Measurements from ENCODE around the gene GRAP2. TPM values are rescaled to one million over a fixed set of nuclear protein-coding genes. Genes with fewer than 3 reads are reported as not detected.

Gene GRAP2
- total RNA-seq, 1 donor from 2014 or later, result not detected

DNA sequence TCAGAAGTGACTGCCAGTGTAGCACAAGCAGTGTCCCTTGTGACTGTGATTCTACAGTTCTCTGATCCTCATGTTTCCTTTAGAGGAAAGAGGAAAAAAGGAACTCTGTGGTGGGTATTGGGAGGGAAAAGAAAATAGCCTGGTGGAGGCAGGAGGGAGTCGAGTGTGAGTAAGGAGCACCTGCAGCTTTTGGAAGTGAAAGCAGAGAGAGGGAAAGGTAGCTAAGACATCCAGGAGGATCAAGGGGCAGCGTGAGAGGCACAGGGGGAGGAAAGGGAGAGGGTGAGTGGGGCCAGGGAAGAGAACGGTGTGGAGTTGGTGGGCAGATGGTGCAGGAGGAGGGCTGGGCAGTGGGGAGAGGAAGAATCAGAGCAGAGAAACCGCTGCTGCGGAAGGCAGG lies 71.8 kb downstream of the GRAP2 start:
- H3K4me3 ChIP-seq (ENCODE audit: low read depth, low read length), result no peak overlapping the region
- DNase-seq (ENCODE audit: low read depth), result no peak
- H3K27me3 ChIP-seq (ENCODE audit: control insufficient read depth, insufficient read depth, low read length), result peaks cover 25% of the 10 kb centered on the region
- FAIRE-seq, result no peak
- no peaks in the 10 kb centered on the region for H3K36me3 ChIP-seq (ENCODE audit: control insufficient read depth, insufficient read depth, low read length)
- TF ChIP-seq CTCF (IDR thresholded peaks at IDR 0.05; ENCODE audit: insufficient read depth, low read length, severe bottlenecking), result no peak

DNA sequence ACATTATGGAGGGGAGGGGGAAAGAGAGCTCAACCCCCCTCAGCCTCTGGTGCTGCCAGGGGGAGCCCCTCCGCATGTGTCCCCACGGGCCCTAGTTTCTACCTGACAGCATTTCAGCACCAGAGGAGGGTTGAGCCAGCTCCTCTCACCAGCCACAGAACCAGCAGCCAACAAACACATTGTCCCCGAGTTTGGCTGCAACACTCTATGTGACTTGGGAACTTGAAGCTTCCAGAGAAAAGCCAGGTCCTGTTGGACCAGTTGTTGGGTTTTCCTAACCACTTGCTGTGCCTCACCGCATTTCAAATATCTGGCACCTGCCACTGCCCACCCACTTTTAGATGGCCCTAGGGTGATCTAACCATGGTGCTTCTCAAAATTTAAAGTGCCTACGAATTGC lies 72.8 kb downstream of the GRAP2 start:
- no peak overlapping the region for H3K4me3 ChIP-seq (ENCODE audit: low read depth, low read length)
- DNase-seq (ENCODE audit: low read depth), result no peak
- FAIRE-seq, result peak; percentile 55
- no peak for TF ChIP-seq CTCF (IDR thresholded peaks at IDR 0.05; ENCODE audit: insufficient read depth, low read length, severe bottlenecking)
- peaks cover 25% of the 10 kb centered on the region for H3K27me3 ChIP-seq (ENCODE audit: control insufficient read depth, insufficient read depth, low read length)
- no peaks in the 10 kb centered on the region for H3K36me3 ChIP-seq (ENCODE audit: control insufficient read depth, insufficient read depth, low read length)

- Histone ChIP-seq H3K4me3 (ENCODE audit: low read depth, low read length) (no peak overlapping the region), H3K27me3 (ENCODE audit: control insufficient read depth, insufficient read depth, low read length) (peaks cover 25% of the 10 kb centered on the region), H3K36me3 (ENCODE audit: control insufficient read depth, insufficient read depth, low read length) (no peaks in the 10 kb centered on the region)
- DNase-seq (ENCODE audit: low read depth) (no peak), FAIRE-seq (no peak)
- TF ChIP-seq CTCF (IDR thresholded peaks at IDR 0.05; ENCODE audit: insufficient read depth, low read length, severe bottlenecking), result no peak
Measured at GRCh38 chr22:39974065-39974464, 73.2 kb downstream of the GRAP2 start.

GRCh38 chr22:39979048-39979447 lies 78.2 kb downstream of the GRAP2 start:
- Histone ChIP-seq H3K36me3 (ENCODE audit: control insufficient read depth, insufficient read depth, low read length) (no peaks in the 10 kb centered on the region), H3K4me3 (ENCODE audit: low read depth, low read length) (no peak overlapping the region), H3K27me3 (ENCODE audit: control insufficient read depth, insufficient read depth, low read length) (peaks cover 11% of the 10 kb centered on the region)
- no peak for TF ChIP-seq CTCF (IDR thresholded peaks at IDR 0.05; ENCODE audit: insufficient read depth, low read length, severe bottlenecking)
- FAIRE-seq, result no peak
- no peak for DNase-seq (ENCODE audit: low read depth)

- Histone ChIP-seq H3K27me3 (ENCODE audit: control insufficient read depth, insufficient read depth, low read length) (peaks cover 10% of the 10 kb centered on the region), H3K36me3 (ENCODE audit: control insufficient read depth, insufficient read depth, low read length) (no peaks in the 10 kb centered on the region), H3K4me3 (ENCODE audit: low read depth, low read length) (no peak overlapping the region)
- TF ChIP-seq CTCF (IDR thresholded peaks at IDR 0.05; ENCODE audit: insufficient read depth, low read length, severe bottlenecking), result no peak
- DNase-seq (ENCODE audit: low read depth) (no peak), FAIRE-seq (no peak)
Measured at GRCh38 chr22:39979458-39979857, 78.6 kb downstream of the GRAP2 start.

GRCh38 chr22:39980596-39980995 lies 79.7 kb downstream of the GRAP2 start:
- DNase-seq (ENCODE audit: low read depth) (no peak), FAIRE-seq (no peak)
- Histone ChIP-seq H3K27me3 (ENCODE audit: control insufficient read depth, insufficient read depth, low read length) (peaks cover 7% of the 10 kb centered on the region), H3K4me3 (ENCODE audit: low read depth, low read length) (no peak overlapping the region), H3K36me3 (ENCODE audit: control insufficient read depth, insufficient read depth, low read length) (no peaks in the 10 kb centered on the region)
- no peak for TF ChIP-seq CTCF (IDR thresholded peaks at IDR 0.05; ENCODE audit: insufficient read depth, low read length, severe bottlenecking)
